Brain microvascular endothelial cell (primary cell): ENCODE measurements around the gene UBQLN4.

Source experiments
- DNase-seq: peaks from one replicate; pipeline ENCODE4 v3.0.0-alpha.2; 2020
- H3K27ac ChIP-seq: fragments of 250-450 bp; sonication (Bioruptor Pico); 2 replicates; pipeline ENCODE4 v1.5.1; 2020; ENCODE audit warnings: mild to moderate bottlenecking, moderate library complexity
- H3K27me3 ChIP-seq: fragments of 250-450 bp; sonication (Bioruptor Pico); replicated peaks from 2 replicates; pipeline ENCODE4 v1.5.1; 2020; ENCODE audit warnings: mild to moderate bottlenecking
- H3K36me3 ChIP-seq: fragments of 250-450 bp; sonication (Bioruptor Pico); replicated peaks from 2 replicates; pipeline ENCODE4 v1.5.1; 2020; ENCODE audit warnings: mild to moderate bottlenecking
- H3K4me3 ChIP-seq: 2 replicates; pipeline ENCODE4 v1.5.1; 2011; ENCODE audit warnings: low read depth, mild to moderate bottlenecking, control low read depth, low read length, moderate library complexity
- CTCF ChIP-seq: IDR thresholded peaks from 2 replicates; pipeline ENCODE4 v1.5.1; 2011; ENCODE audit warnings: low read depth, mild to moderate bottlenecking, moderate library complexity, low read length, control low read depth, inconsistent platforms; ENCODE audit errors: missing control alignments
- in situ Hi-C: cut with HindIII; loops from 2 replicates; pipeline ENCODE4 v1.10.0; 2017; ENCODE audit warnings: low sequenced_read_pairs, low pct_ligation_motif_present

Gene UBQLN4

GRCh38 chr1:156002188-156002911 is 51.2 kb downstream of the UBQLN4 start:
- Histone ChIP-seq H3K4me3 (no peak overlapping the region), H3K27me3 (no peaks in the 10 kb centered on the region), H3K36me3 (no peaks in the 10 kb centered on the region), H3K27ac (no peak overlapping the region)
- no peak for DNase-seq
- TF ChIP-seq CTCF: no peak
- in situ Hi-C loops: no loop called here

GRCh38 chr1:156001662-156002171 is 51.9 kb downstream of the UBQLN4 start:
- DNase-seq: no peak
- H3K27ac ChIP-seq: no peak overlapping the region
- H3K27me3 ChIP-seq: no peaks in the 10 kb centered on the region
- TF ChIP-seq CTCF: no peak
- H3K4me3 ChIP-seq: no peak overlapping the region
- in situ Hi-C loops: no loop called here
- no peaks in the 10 kb centered on the region for H3K36me3 ChIP-seq

GRCh38 chr1:156001021-156001661 is 52.5 kb downstream of the UBQLN4 start:
- no peak for DNase-seq
- Histone ChIP-seq H3K27me3 (no peaks in the 10 kb centered on the region), H3K4me3 (no peak overlapping the region), H3K36me3 (no peaks in the 10 kb centered on the region), H3K27ac (no peak overlapping the region)
- no peak for TF ChIP-seq CTCF
- in situ Hi-C loops: no loop called here

- no peak for TF ChIP-seq CTCF
- Histone ChIP-seq H3K27ac (no peak overlapping the region), H3K36me3 (no peaks in the 10 kb centered on the region), H3K4me3 (no peak overlapping the region), H3K27me3 (no peaks in the 10 kb centered on the region)
- DNase-seq: no peak
- in situ Hi-C loops: no loop called here
Observed at GRCh38 chr1:155999964-156000363, 53.6 kb downstream of the UBQLN4 start.

- TF ChIP-seq CTCF: no peak
- no peak for DNase-seq
- no peaks in the 10 kb centered on the region for H3K27me3 ChIP-seq
- H3K27ac ChIP-seq: no peak overlapping the region
- in situ Hi-C loops: no loop called here
- H3K36me3 ChIP-seq: no peaks in the 10 kb centered on the region
- no peak overlapping the region for H3K4me3 ChIP-seq
Observed at GRCh38 chr1:155996166-155996565, 57.4 kb downstream of the UBQLN4 start.

- Histone ChIP-seq H3K36me3 (no peaks in the 10 kb centered on the region), H3K27ac (no peak overlapping the region), H3K27me3 (no peaks in the 10 kb centered on the region), H3K4me3 (no peak overlapping the region)
- in situ Hi-C loops: no loop called here
- DNase-seq: no peak
- TF ChIP-seq CTCF: no peak
Observed at GRCh38 chr1:155993595-155993994, 60.0 kb downstream of the UBQLN4 start.
